PC-3 (cell line): ENCODE results near the gene MAPRE3. TPM values are rescaled to one million over a fixed set of nuclear protein-coding genes. Genes with fewer than 3 reads are reported as not detected.
A peak's percentile ranks its signal among the peaks of the same experiment; 100 is the strongest.

ENCODE experiments used
- ATAC-seq: fragments of 200-7000 bp; cut with Tn5 transposase; 2 replicates; pipeline ENCODE4 v1.9.1; 2020; ENCODE audit warnings: mild to moderate bottlenecking, moderate library complexity
- BruUV-seq: library from RNA; stranded (reverse); fragments of 400-500 nt; replicated peaks from 2 replicates; lab custom pipeline; 2021; lab: Mats Ljungman, UMichigan
- CTCF ChIA-PET: fragments of 300-600 bp; sonication (Branson Sonifier 250); formaldehyde crosslinking; loops from one replicate; lab custom pipeline; 2022; ENCODE audit warnings: antibody characterized with exemption; lab: Charles Lee
- POLR2A ChIA-PET: fragments of 300-600 bp; sonication (Branson Sonifier 250); formaldehyde crosslinking; loops from one replicate; lab custom pipeline; 2022; ENCODE audit warnings: antibody characterized with exemption; ENCODE audit not compliant: unreplicated experiment; lab: Charles Lee
- DNase-seq: peaks from one replicate; pipeline ENCODE4 v3.0.0-alpha.2; 2015
- H2AFZ ChIP-seq: fragments of 300-600 bp; sonication (generic); 2 replicates; pipeline ENCODE4 v1.6.0; 2016; ENCODE audit warnings: antibody characterized with exemption, low read length
- H3F3A ChIP-seq: fragments of 300-600 bp; sonication (generic); one replicate; pipeline ENCODE4 v1.6.0; 2017; ENCODE audit warnings: antibody characterized with exemption, low read length, control low read depth, mild to moderate bottlenecking; ENCODE audit not compliant: unreplicated experiment
- H3K27ac ChIP-seq: fragments of 300-600 bp; sonication (generic); 2 replicates; pipeline ENCODE4 v1.5.1; 2016; ENCODE audit warnings: mild to moderate bottlenecking, low read length
- H3K27me3 ChIP-seq: fragments of 300-600 bp; sonication (generic); 2 replicates; pipeline ENCODE4 v1.6.1; 2016; ENCODE audit warnings: low read length, mixed read lengths
- H3K36me3 ChIP-seq: fragments of 300-600 bp; sonication (generic); 2 replicates; pipeline ENCODE4 v1.6.1; 2016; ENCODE audit warnings: low read depth, mixed run types, low read length, mixed read lengths
- H3K4me1 ChIP-seq: fragments of 300-600 bp; sonication (generic); 2 replicates; pipeline ENCODE4 v1.5.1; 2016; ENCODE audit warnings: low read length; ENCODE audit not compliant: insufficient read depth
- H3K4me2 ChIP-seq: fragments of 300-600 bp; sonication (generic); 2 replicates; pipeline ENCODE4 v1.6.0; 2016; ENCODE audit warnings: low read length
- H3K4me3 ChIP-seq: fragments of 300-600 bp; sonication (generic); 2 replicates; pipeline ENCODE4 v1.5.1; 2016; ENCODE audit warnings: mild to moderate bottlenecking, low read length, mixed read lengths
- H3K79me2 ChIP-seq: fragments of 300-600 bp; sonication (generic); 2 replicates; pipeline ENCODE4 v1.6.1; 2017; ENCODE audit warnings: low read length, mixed read lengths
- H3K9ac ChIP-seq: fragments of 300-600 bp; sonication (generic); 2 replicates; pipeline ENCODE4 v1.6.0; 2016; ENCODE audit warnings: mild to moderate bottlenecking, low read length
- H3K9me2 ChIP-seq: fragments of 300-600 bp; sonication (generic); replicated peaks from 2 replicates; pipeline ENCODE4 v1.6.1; 2016; ENCODE audit warnings: mixed run types, low read length, mixed read lengths
- H3K9me3 ChIP-seq: fragments of 300-600 bp; sonication (generic); 2 replicates; pipeline ENCODE4 v1.6.1; 2016; ENCODE audit warnings: low read length, mixed read lengths
- H4K20me1 ChIP-seq: fragments of 300-600 bp; sonication (generic); 2 replicates; pipeline ENCODE4 v1.6.1; 2016; ENCODE audit warnings: low read length, mixed read lengths
- EZH2 ChIP-seq: fragments of 300-600 bp; sonication (generic); IDR thresholded peaks from one replicate; pipeline ENCODE4 v1.6.1; 2017; ENCODE audit warnings: antibody characterized with exemption, mild to moderate bottlenecking, low read length; ENCODE audit not compliant: unreplicated experiment
- EZH2phosphoT487 ChIP-seq: fragments of 300-600 bp; sonication (generic); IDR thresholded peaks from 2 replicates; pipeline ENCODE4 v1.6.1; 2018; ENCODE audit warnings: mild to moderate bottlenecking, antibody characterized with exemption, low read length, borderline replicate concordance
- intact Hi-C: fragments of 100-400 bp; cut with micrococcal nuclease; formaldehyde crosslinking; loops from 2 replicates; pipeline ENCODE4 v1.9.0; 2023
- total RNA-seq: library from RNA; depleted of rRNA; stranded (reverse); fragments of >200 nt; gene quantifications from 2 replicates; pipeline ENCODE4 v1.2.3, GENCODE V29; 2014
- TF ChIP-seq, protein P1 (sequence below): fragments of 300-600 bp; sonication (generic); conservative IDR thresholded peaks from 2 replicates; pipeline ENCODE4 v1.5.1; 2017; ENCODE audit warnings: antibody characterized with exemption, low read depth, mild to moderate bottlenecking, low read length

Gene MAPRE3
- total RNA-seq, 1 experiment from 2014 or later = 11.9 TPM

DNA sequence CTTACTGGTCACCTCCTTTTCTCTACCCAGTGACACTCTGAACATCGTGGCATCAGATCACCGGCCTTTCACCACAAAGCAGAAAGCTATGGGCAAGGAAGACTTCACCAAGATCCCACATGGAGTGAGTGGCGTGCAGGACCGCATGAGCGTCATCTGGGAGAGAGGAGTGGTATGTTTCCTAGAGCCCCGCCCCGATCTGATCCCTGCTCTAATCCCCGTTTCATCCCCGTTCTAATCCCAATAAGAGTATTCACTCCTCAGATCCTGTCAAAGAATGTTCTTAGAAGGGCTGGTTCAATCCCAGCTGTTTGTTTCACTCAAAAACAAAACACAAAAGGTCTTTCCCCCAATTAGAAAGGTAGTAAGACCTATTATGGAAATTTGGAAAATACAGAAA is 30.4 kb upstream of the MAPRE3 start:
- Histone ChIP-seq H3K27me3 (0 out of 2 replicates have a peak, but pooled peaks cover 1% of the 10 kb centered on the region), H3K9me3 (no peaks in the 10 kb centered on the region), H3K4me2 (no peak overlapping the region), H4K20me1 (no peaks in the 10 kb centered on the region), H3F3A (no peaks in the 10 kb centered on the region), H3K4me3 (no peak overlapping the region), H3K27ac (no peak overlapping the region), H3K36me3 (no peaks in the 10 kb centered on the region), H2AFZ (no peak overlapping the region), H3K9me2 (no peaks in the 10 kb centered on the region), H3K79me2 (no peaks in the 10 kb centered on the region), H3K9ac (no peak overlapping the region), H3K4me1 (peaks cover 5% of the 10 kb centered on the region; the same call in 1 of the 2 replicates)
- intact Hi-C loops = no loop called here
- TF ChIP-seq, protein P1, sequence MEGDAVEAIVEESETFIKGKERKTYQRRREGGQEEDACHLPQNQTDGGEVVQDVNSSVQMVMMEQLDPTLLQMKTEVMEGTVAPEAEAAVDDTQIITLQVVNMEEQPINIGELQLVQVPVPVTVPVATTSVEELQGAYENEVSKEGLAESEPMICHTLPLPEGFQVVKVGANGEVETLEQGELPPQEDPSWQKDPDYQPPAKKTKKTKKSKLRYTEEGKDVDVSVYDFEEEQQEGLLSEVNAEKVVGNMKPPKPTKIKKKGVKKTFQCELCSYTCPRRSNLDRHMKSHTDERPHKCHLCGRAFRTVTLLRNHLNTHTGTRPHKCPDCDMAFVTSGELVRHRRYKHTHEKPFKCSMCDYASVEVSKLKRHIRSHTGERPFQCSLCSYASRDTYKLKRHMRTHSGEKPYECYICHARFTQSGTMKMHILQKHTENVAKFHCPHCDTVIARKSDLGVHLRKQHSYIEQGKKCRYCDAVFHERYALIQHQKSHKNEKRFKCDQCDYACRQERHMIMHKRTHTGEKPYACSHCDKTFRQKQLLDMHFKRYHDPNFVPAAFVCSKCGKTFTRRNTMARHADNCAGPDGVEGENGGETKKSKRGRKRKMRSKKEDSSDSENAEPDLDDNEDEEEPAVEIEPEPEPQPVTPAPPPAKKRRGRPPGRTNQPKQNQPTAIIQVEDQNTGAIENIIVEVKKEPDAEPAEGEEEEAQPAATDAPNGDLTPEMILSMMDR = no peak
- no peak for TF ChIP-seq EZH2
- no peak for TF ChIP-seq EZH2phosphoT487
- DNase-seq = no peak
- BruUV-seq = no TSS peak
- ChIA-PET CTCF (interaction anchor here (0.7 kb wide), 1 partner anchor 338 kb away, joined by 3 read pairs; no protein-coding TSS in a partner anchor), POLR2A (no interaction called here)
- ATAC-seq = no peak

- TF ChIP-seq EZH2 = no peak
- Histone ChIP-seq H3K4me1 (peaks cover 5% of the 10 kb centered on the region; the same call in 1 of the 2 replicates), H3F3A (no peaks in the 10 kb centered on the region), H3K9ac (no peak overlapping the region), H3K9me2 (no peaks in the 10 kb centered on the region), H3K27ac (no peak overlapping the region), H3K36me3 (no peaks in the 10 kb centered on the region), H3K9me3 (no peaks in the 10 kb centered on the region), H3K4me2 (no peak overlapping the region), H2AFZ (no peak overlapping the region), H4K20me1 (no peaks in the 10 kb centered on the region), H3K27me3 (no peaks in the 10 kb centered on the region), H3K79me2 (no peaks in the 10 kb centered on the region), H3K4me3 (no peak overlapping the region)
- intact Hi-C loops = no loop called here
- CTCF ChIA-PET = interaction anchor here (0.5 to 1.0 kb wide), 2 partner anchors 75 to 95 kb away, joined by 4 to 5 read pairs; no protein-coding TSS in a partner anchor
- BruUV-seq = no TSS peak
- POLR2A ChIA-PET = interaction anchor here (0.6 kb wide), 2 partner anchors 19 to 200 kb away, joined by 3 read pairs; no protein-coding TSS in a partner anchor
- DNase-seq = peak; percentile 87
- peak; percentile 54 for ATAC-seq
Measured at GRCh38 chr2:26941486-26941885, 29.0 kb upstream of the MAPRE3 start.

GRCh38 chr2:26942543-26943295 is 27.7 kb upstream of the MAPRE3 start:
- DNase-seq = peak; percentile 55
- Histone ChIP-seq H3K4me3 (no peak overlapping the region), H3K9me2 (no peaks in the 10 kb centered on the region), H3K36me3 (no peaks in the 10 kb centered on the region), H3K27me3 (no peaks in the 10 kb centered on the region), H3F3A (no peaks in the 10 kb centered on the region), H3K9ac (no peak overlapping the region), H3K9me3 (no peaks in the 10 kb centered on the region), H4K20me1 (no peaks in the 10 kb centered on the region), H2AFZ (no peak overlapping the region), H3K79me2 (no peaks in the 10 kb centered on the region), H3K27ac (no peak overlapping the region), H3K4me2 (no peak overlapping the region), H3K4me1 (peaks cover 13% of the 10 kb centered on the region; the same call in 1 of the 2 replicates)
- ChIA-PET CTCF (interaction anchor here (0.7 to 1.3 kb wide), 3 partner anchors 74 to 182 kb away, joined by 3 to 10 read pairs (median 3); no protein-coding TSS in a partner anchor), POLR2A (no interaction called here)
- no peak for TF ChIP-seq EZH2
- TF ChIP-seq, protein P1 = peak; percentile 81
- intact Hi-C loops = loop anchor here (2.0 kb wide), 1 partner anchor 96 kb away; no protein-coding TSS in a partner anchor
- peak; percentile 39; the same call in 1 of the 2 replicates for ATAC-seq
- BruUV-seq = no TSS peak
